GM18498 (cell line): ENCODE data around the gene CSN3.
"Not testable (repeated sequence)": the region's sequence is repeated elsewhere in the genome, so short reads cannot be mapped to it uniquely, and the experiment has no call there.

Source experiments
- ATAC-seq: cut with Tn5 transposase; IDR thresholded peaks from one replicate; pipeline ENCODE4 v1.9.1; 2021; ENCODE audit warnings: mild to moderate bottlenecking, moderate library complexity; ENCODE audit not compliant: unreplicated experiment

CSN3 gene

GRCh38 chr4:70242297-70242696, at the start of gene CSN3:
CSN3 (plus strand) TSS chr4:70242597; CDS start chr4:70244820, 2,223 bp downstream.
- ATAC-seq: not testable (repeated sequence)

- no peak for ATAC-seq
Measured at GRCh38 chr4:70192895-70193294, 49.5 kb upstream of the CSN3 start.

- no peak for ATAC-seq
Measured at GRCh38 chr4:70195425-70195824, 47.0 kb upstream of the CSN3 start, which contains the start of gene ODAM. ODAM (plus strand) TSS chr4:70195725; CDS start chr4:70196544, 819 bp downstream.

- ATAC-seq: no peak
Measured at GRCh38 chr4:70196857-70197256, 45.5 kb upstream of the CSN3 start.

- ATAC-seq: no peak
Measured at GRCh38 chr4:70197842-70198241, 44.6 kb upstream of the CSN3 start.

- ATAC-seq: no peak
Measured at GRCh38 chr4:70203601-70204000, 38.8 kb upstream of the CSN3 start.

- not testable (repeated sequence) for ATAC-seq
Measured at GRCh38 chr4:70212752-70213151, 29.6 kb upstream of the CSN3 start.

- not testable (repeated sequence) for ATAC-seq
Measured at GRCh38 chr4:70216109-70216508, 26.3 kb upstream of the CSN3 start.

- not testable (repeated sequence) for ATAC-seq
Measured at GRCh38 chr4:70216550-70216949, 25.8 kb upstream of the CSN3 start.

GRCh38 chr4:70221389-70221788, 21.0 kb upstream of the CSN3 start:
- not testable (repeated sequence) for ATAC-seq

GRCh38 chr4:70221818-70222217, 20.6 kb upstream of the CSN3 start:
- not testable (repeated sequence) for ATAC-seq

GRCh38 chr4:70225824-70226223, 16.6 kb upstream of the CSN3 start, which contains the start of gene FDCSP:
FDCSP (plus strand) TSS chr4:70226124; CDS start chr4:70231195, 5,071 bp downstream.
- ATAC-seq: no peak

- no peak for ATAC-seq
Measured at GRCh38 chr4:70236125-70236524, 6.3 kb upstream of the CSN3 start.

- ATAC-seq: no peak
Measured at GRCh38 chr4:70239131-70239883, 3.1 kb upstream of the CSN3 start.

- ATAC-seq: no peak
Measured at GRCh38 chr4:70239884-70240591, 2.4 kb upstream of the CSN3 start.

GRCh38 chr4:70243091-70243490, 694 bp downstream of the CSN3 start:
- no peak for ATAC-seq

- no peak for ATAC-seq
Measured at GRCh38 chr4:70251250-70251944, 9.0 kb downstream of the CSN3 start.

GRCh38 chr4:70251945-70252277, 9.5 kb downstream of the CSN3 start:
- no peak for ATAC-seq

GRCh38 chr4:70269674-70270073, 27.3 kb downstream of the CSN3 start:
- ATAC-seq: no peak

GRCh38 chr4:70277121-70277520, 34.7 kb downstream of the CSN3 start:
- ATAC-seq: no peak

GRCh38 chr4:70280567-70280966, 38.2 kb downstream of the CSN3 start:
- ATAC-seq: no peak

GRCh38 chr4:70288651-70289050, 46.3 kb downstream of the CSN3 start:
- no peak for ATAC-seq
